Keratinocyte (primary cell): Measurements from ENCODE around the gene ADAMTS4. TPM values are rescaled to one million over a fixed set of nuclear protein-coding genes. Genes with fewer than 3 reads are reported as not detected.
A peak's percentile ranks its signal among the peaks of the same experiment; 100 is the strongest.

Source experiments
- DNase-seq: peaks from one replicate; pipeline ENCODE4 v3.0.0-alpha.2; 2011; ENCODE audit warnings: low read depth, missing footprints, low spot score
- FAIRE-seq: peaks from 2 replicates; lab custom pipeline; 2011; peaks lifted over from hg19 to GRCh38; lab: Jason Lieb, UNC
- H2AFZ ChIP-seq: 2 replicates; pipeline ENCODE4 v1.6.0; 2012; ENCODE audit warnings: low read length, control low read depth, inconsistent platforms; ENCODE audit not compliant: control insufficient read depth
- H3K27ac ChIP-seq: 2 replicates; pipeline ENCODE4 v1.5.1; 2011; ENCODE audit warnings: low read length; ENCODE audit not compliant: control insufficient read depth, insufficient read depth
- H3K27me3 ChIP-seq: 3 replicates; pipeline ENCODE4 v1.6.0; 2011; ENCODE audit warnings: low read length; ENCODE audit not compliant: control insufficient read depth, insufficient read depth; ENCODE audit errors: extremely low read depth
- H3K36me3 ChIP-seq, 2 experiments: 2 replicates in 1 of 2; 3 replicates in 1 of 2; pipeline ENCODE4 v1.5.1; 2011; ENCODE audit warnings: low read length in 2 of 2, mild to moderate bottlenecking in 1 of 2; ENCODE audit not compliant: control insufficient read depth in 2 of 2, insufficient read depth in 2 of 2; ENCODE audit errors: extremely low read depth in 1 of 2
- H3K4me1 ChIP-seq: 3 replicates; pipeline ENCODE4 v1.5.1; 2011; ENCODE audit warnings: low read length; ENCODE audit not compliant: control insufficient read depth, insufficient read depth; ENCODE audit errors: extremely low read depth
- H3K4me2 ChIP-seq: 3 replicates; pipeline ENCODE4 v1.6.0; 2011; ENCODE audit warnings: low read depth, low read length; ENCODE audit not compliant: control insufficient read depth, insufficient read depth; ENCODE audit errors: extremely low read depth
- H3K4me3 ChIP-seq, 3 experiments: fragments of 200-600 bp in 1 of 3; sonication (generic) in 1 of 3; 2 replicates in 2 of 3; 3 replicates in 1 of 3; pipeline ENCODE4 v1.5.1; 2011 to 2016; ENCODE audit warnings: low read length in 3 of 3, mild to moderate bottlenecking in 3 of 3, control low read depth in 2 of 3, inconsistent platforms in 1 of 3, low read depth in 1 of 3, mixed read lengths in 1 of 3, mixed run types in 1 of 3, moderate library complexity in 1 of 3; ENCODE audit not compliant: control insufficient read depth in 2 of 3, insufficient read depth in 2 of 3; ENCODE audit errors: extremely low read depth in 1 of 3
- H3K79me2 ChIP-seq: 2 replicates; pipeline ENCODE4 v1.6.0; 2012; ENCODE audit warnings: low read length; ENCODE audit not compliant: control insufficient read depth, insufficient read depth
- H3K9ac ChIP-seq: 3 replicates; pipeline ENCODE4 v1.6.0; 2011; ENCODE audit warnings: low read length; ENCODE audit not compliant: control insufficient read depth, insufficient read depth; ENCODE audit errors: extremely low read depth
- H3K9me1 ChIP-seq: 3 replicates; pipeline ENCODE4 v1.6.0; 2011; ENCODE audit warnings: low read length; ENCODE audit not compliant: control insufficient read depth, insufficient read depth; ENCODE audit errors: extremely low read depth
- H3K9me3 ChIP-seq: 2 replicates; pipeline ENCODE4 v1.5.1; 2012; ENCODE audit warnings: low read depth, low read length; ENCODE audit not compliant: control insufficient read depth
- H4K20me1 ChIP-seq: 3 replicates; pipeline ENCODE4 v1.6.0; 2011; ENCODE audit warnings: low read length; ENCODE audit not compliant: control insufficient read depth, insufficient read depth; ENCODE audit errors: extremely low read depth
- CTCF ChIP-seq, 3 experiments: IDR thresholded peaks in 1 of 3; conservative IDR thresholded peaks in 1 of 3; optimal IDR thresholded peaks in 1 of 3; 2 replicates in 2 of 3; 3 replicates in 1 of 3; pipeline versions ENCODE3 to v1.5.1; 2011; ENCODE audit warnings: low read length in 3 of 3, mild to moderate bottlenecking in 3 of 3, moderate library complexity in 2 of 3, control low read depth in 1 of 3, inconsistent platforms in 1 of 3; ENCODE audit not compliant: insufficient read depth in 2 of 3; ENCODE audit errors: extremely low read depth in 1 of 3
- EZH2 ChIP-seq: IDR thresholded peaks from one replicate; pipeline ENCODE4 v1.6.1; 2012; ENCODE audit warnings: inconsistent platforms, mild to moderate bottlenecking, low read length, moderate library complexity
- dilution Hi-C: fragments of 300-500 bp; cut with MboI; formaldehyde crosslinking; loops from one replicate; pipeline ENCODE4 v1.7.0; 2020; ENCODE audit warnings: low sequenced_read_pairs; ENCODE audit not compliant: extremely low pct_ligation_motif_present
- polyA plus RNA-seq, 5 experiments: library from polyadenylated mRNA; depleted of rRNA in 3 of 5; stranded (reverse) in 3 of 5; stranded (forward) in 1 of 5; unstranded in 1 of 5; fragments of >200 nt; gene quantifications; 1 replicate in 1 of 5; 2 replicates in 3 of 5; 3 replicates in 1 of 5; pipeline versions ENCODE4 v1.2.1 to v1.2.3, GENCODE V29; 2011 to 2012; ENCODE audit warnings: missing spikeins in 2 of 5, low read depth in 1 of 5, low replicate concordance in 1 of 5

Gene ADAMTS4
- polyA plus RNA-seq, 1 donor (not counting 4 experiments of a cell fraction or from before 2014, with no cell fraction given) = 0.35 TPM

GRCh38 chr1:161192476-161193465 is 6.1 kb downstream of the ADAMTS4 start:
- no peak overlapping the region for H3K9ac ChIP-seq
- no peaks in the 10 kb centered on the region for H3K79me2 ChIP-seq
- no peak overlapping the region for H2AFZ ChIP-seq
- DNase-seq (no peak), FAIRE-seq (peak; percentile 78)
- peaks cover 1% of the 10 kb centered on the region for H3K4me1 ChIP-seq
- H3K4me3 ChIP-seq = no peak overlapping the region
- H3K9me1 ChIP-seq = no peaks in the 10 kb centered on the region
- no peaks in the 10 kb centered on the region for H3K36me3 ChIP-seq
- dilution Hi-C loops = no loop called here
- H3K27me3 ChIP-seq = no peaks in the 10 kb centered on the region
- TF ChIP-seq CTCF (optimal IDR thresholded peaks at IDR 0.05 in 1 of 3, IDR thresholded peaks at IDR 0.05 in 1 of 3, conservative IDR thresholded peaks at IDR 0.05 in 1 of 3; ENCODE audit: extremely low read depth in 1 of 3, insufficient read depth in 2 of 3, low read length in 3 of 3) (peak; percentile 87 to 97 (median 90)), EZH2 (no peak)
- no peaks in the 10 kb centered on the region for H3K9me3 ChIP-seq
- no peaks in the 10 kb centered on the region for H4K20me1 ChIP-seq
- no peak overlapping the region for H3K4me2 ChIP-seq
- H3K27ac ChIP-seq = no peak overlapping the region

DNA sequence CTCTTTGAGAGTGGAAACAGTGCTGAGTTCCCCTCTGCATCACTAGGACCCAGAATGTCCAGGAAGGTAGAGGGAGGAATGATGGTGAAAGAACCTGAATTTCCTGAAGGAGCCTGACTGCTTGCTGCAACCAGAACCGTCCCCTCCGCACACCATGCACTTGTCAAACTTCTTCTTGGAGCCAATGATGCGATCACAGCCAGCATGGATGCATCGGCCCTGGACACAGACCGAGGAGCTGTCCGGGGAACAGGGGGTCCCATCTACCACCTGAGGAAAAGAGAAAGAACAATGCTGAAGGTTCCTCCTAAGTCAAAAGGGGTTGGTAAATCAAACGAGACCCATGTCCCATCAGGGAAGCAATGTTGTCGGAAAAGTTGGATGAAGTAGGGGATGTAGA is 6.9 kb downstream of the ADAMTS4 start:
- dilution Hi-C loops = no loop called here
- no peak for FAIRE-seq
- H3K4me1 ChIP-seq = no peaks in the 10 kb centered on the region
- no peaks in the 10 kb centered on the region for H4K20me1 ChIP-seq
- no peak overlapping the region for H2AFZ ChIP-seq
- H3K27me3 ChIP-seq = no peaks in the 10 kb centered on the region
- no peaks in the 10 kb centered on the region for H3K9me3 ChIP-seq
- TF ChIP-seq EZH2 = no peak
- no peak for TF ChIP-seq CTCF (optimal IDR thresholded peaks at IDR 0.05 in 1 of 3, IDR thresholded peaks at IDR 0.05 in 1 of 3, conservative IDR thresholded peaks at IDR 0.05 in 1 of 3; ENCODE audit: extremely low read depth in 1 of 3, insufficient read depth in 2 of 3, low read length in 3 of 3)
- H3K36me3 ChIP-seq = no peaks in the 10 kb centered on the region
- no peak overlapping the region for H3K9ac ChIP-seq
- no peak overlapping the region for H3K27ac ChIP-seq
- no peak overlapping the region for H3K4me2 ChIP-seq
- H3K79me2 ChIP-seq = no peaks in the 10 kb centered on the region
- DNase-seq = no peak
- H3K4me3 ChIP-seq = no peak overlapping the region
- H3K9me1 ChIP-seq = no peaks in the 10 kb centered on the region
